Thymus (tissue), 14 donors: Measurements from ENCODE around the gene TMEM179. TPM values are rescaled to one million over a fixed set of nuclear protein-coding genes. Genes with fewer than 3 reads are reported as not detected.
"Not testable (repeated sequence)": the region's sequence is repeated elsewhere in the genome, so short reads cannot be mapped to it uniquely, and the experiment has no call there.

Experiments
- DNase-seq, 9 donors: peaks; one replicate each; pipeline ENCODE4 v3.0.0-alpha.2; 2013; ENCODE audit warnings: low spot score in 9 of 9, low read depth in 6 of 9, missing footprints in 1 of 9
- H3K27ac ChIP-seq, 2 donors: one replicate each; pipeline ENCODE4 v1.5.1; 2013; ENCODE audit warnings: control low read depth in 1 of 2, low read depth in 1 of 2, low read length in 1 of 2, mild to moderate bottlenecking in 1 of 2, moderate library complexity in 1 of 2
- H3K27me3 ChIP-seq, 2 donors: one replicate each; pipeline ENCODE4 v1.5.1; 2013; ENCODE audit warnings: low read length in 1 of 2; ENCODE audit not compliant: control insufficient read depth in 2 of 2, insufficient read depth in 1 of 2
- H3K36me3 ChIP-seq, 2 donors: one replicate each; pipeline ENCODE4 v1.5.1; 2013; ENCODE audit warnings: low read length in 1 of 2, mild to moderate bottlenecking in 1 of 2, moderate library complexity in 1 of 2; ENCODE audit not compliant: control insufficient read depth in 2 of 2, insufficient read depth in 2 of 2
- H3K4me1 ChIP-seq, 2 donors: one replicate each; pipeline ENCODE4 v1.5.1; 2013; ENCODE audit warnings: low read length in 2 of 2; ENCODE audit not compliant: control insufficient read depth in 2 of 2, insufficient read depth in 2 of 2
- H3K4me3 ChIP-seq, 2 donors: one replicate each; pipeline ENCODE4 v1.5.1; 2013; ENCODE audit warnings: low read length in 2 of 2, control low read depth in 1 of 2, mild to moderate bottlenecking in 1 of 2
- H3K9me3 ChIP-seq, 2 donors: one replicate each; pipeline ENCODE4 v1.5.1; 2013; ENCODE audit warnings: low read length in 1 of 2, mild to moderate bottlenecking in 1 of 2; ENCODE audit not compliant: control insufficient read depth in 2 of 2, insufficient read depth in 1 of 2
- WGBS: extraction: QIAGEN DNeasy Blood & Tissue Kit; methylation state at CpG from one replicate; pipeline ENCODE4 v1.1.7; 2013; 5-methylcytosine and 5-hydroxymethylcytosine counted together
- long read RNA-seq, 10 donors: transcript quantifications; one replicate each; lab custom pipeline, GENCODE V29; 2026
- polyA plus RNA-seq: library from polyadenylated mRNA; stranded (reverse); fragments of 200-250 nt; gene quantifications from one replicate; pipeline ENCODE4 v1.2.3, GENCODE V29; 2013
- total RNA-seq: library from RNA; stranded (reverse); fragments of 120-200 nt; gene quantifications from one replicate; pipeline ENCODE4 v1.2.4, GENCODE V29; 2013
- donor health status: healthy.

The TMEM179 gene
- total RNA-seq, result 0.09 TPM
- 0.23 TPM for polyA plus RNA-seq
- long read RNA-seq, donor 1, result 0 reads
- long read RNA-seq, donor 2, result 0 reads
- long read RNA-seq, donor 3, result 0 reads
- long read RNA-seq, donor 4, result 0 reads
- long read RNA-seq, donor 5, partial matches to known transcripts, result 17 of 22 reads
- long read RNA-seq, donor 5, other reads (novel, unspliced or antisense), result 5 of 22 reads
- long read RNA-seq, donor 6, result 0 reads
- long read RNA-seq, donor 7, partial matches to known transcripts, result 0 of 1 reads
- long read RNA-seq, donor 7, other reads (novel, unspliced or antisense), result 0 of 1 reads
- long read RNA-seq, donor 8, result 0 reads
- long read RNA-seq, donor 9, result 0 reads
- long read RNA-seq, donor 10, result 0 reads

- WGBS, result 8% methylated on average over 91 of the region's 91 CpGs
- H3K27ac ChIP-seq, result no peak within 1 kb of the TSS
- H3K36me3 ChIP-seq, result no peaks in the 10 kb centered on the region
- H3K4me3 ChIP-seq, result no peak within 1 kb of the TSS
- H3K4me1 ChIP-seq, result no peaks in the 10 kb centered on the region
- peaks cover 29 to 58% of the 10 kb centered on the region in 2 donors for H3K27me3 ChIP-seq
- DNase-seq, result peak in 1 of 9 donors; percentile 6
- H3K9me3 ChIP-seq, result no peaks in the 10 kb centered on the region
Measured at GRCh38 chr14:104604458-104605449, at the start of gene TMEM179. TSS of gene TMEM179 (minus strand) at chr14:104604772. CDS start at chr14:104604741, 31 bp downstream.

- no peak for DNase-seq
- H3K27me3 ChIP-seq, result peaks cover 0 to 6% of the 10 kb centered on the region in 2 donors
- peaks cover 29 to 51% of the 10 kb centered on the region in 2 donors for H3K4me1 ChIP-seq
- 89% methylated on average over 6 of the region's 6 CpGs for WGBS
- no peak overlapping the region for H3K4me3 ChIP-seq
- no peak overlapping the region for H3K27ac ChIP-seq
- peaks cover 3 to 37% of the 10 kb centered on the region in 2 donors for H3K9me3 ChIP-seq
- H3K36me3 ChIP-seq, result no peaks in the 10 kb centered on the region
Measured at GRCh38 chr14:104654119-104654518, 49.5 kb upstream of the TMEM179 start.

- H3K27me3 ChIP-seq, H3K36me3 ChIP-seq, H3K4me3 ChIP-seq, H3K27ac ChIP-seq, DNase-seq: not testable (repeated sequence)
- 97% methylated on average over 52 of the region's 52 CpGs for WGBS
- Histone ChIP-seq H3K4me1 (peaks cover 25 to 43% of the 10 kb centered on the region in 2 donors), H3K9me3 (peaks cover 3 to 37% of the 10 kb centered on the region in 2 donors)
Measured at GRCh38 chr14:104653130-104653920, 48.8 kb upstream of the TMEM179 start.

GRCh38 chr14:104652386-104652785 is 47.8 kb upstream of the TMEM179 start:
- WGBS, result 97% methylated on average over 9 of the region's 9 CpGs
- H3K4me1 ChIP-seq, result peaks cover 15 to 33% of the 10 kb centered on the region in 2 donors
- peaks cover 3 to 37% of the 10 kb centered on the region in 2 donors for H3K9me3 ChIP-seq
- no peak overlapping the region for H3K27ac ChIP-seq
- no peak overlapping the region for H3K4me3 ChIP-seq
- DNase-seq, result no peak
- H3K27me3 ChIP-seq, result peaks cover 0 to 6% of the 10 kb centered on the region in 2 donors
- no peaks in the 10 kb centered on the region for H3K36me3 ChIP-seq

- Histone ChIP-seq H3K4me1 (peaks cover 10 to 28% of the 10 kb centered on the region in 2 donors), H3K9me3 (peaks cover 3 to 37% of the 10 kb centered on the region in 2 donors), H3K27ac (no peak overlapping the region), H3K36me3 (no peaks in the 10 kb centered on the region), H3K27me3 (peaks cover 0 to 6% of the 10 kb centered on the region in 2 donors), H3K4me3 (no peak overlapping the region)
- 86% methylated on average over 20 of the region's 20 CpGs for WGBS
- DNase-seq, result no peak
Measured at GRCh38 chr14:104651876-104652260, 47.3 kb upstream of the TMEM179 start.

- H3K4me1 ChIP-seq, result peaks cover 4 to 22% of the 10 kb centered on the region in 2 donors
- DNase-seq, result no peak
- H3K4me3 ChIP-seq, result no peak overlapping the region
- H3K9me3 ChIP-seq, result peaks cover 3 to 39% of the 10 kb centered on the region in 2 donors
- WGBS, result 92% methylated on average over 24 of the region's 24 CpGs
- H3K36me3 ChIP-seq, result no peaks in the 10 kb centered on the region
- H3K27ac ChIP-seq, result no peak overlapping the region
- H3K27me3 ChIP-seq, result peaks cover 0 to 6% of the 10 kb centered on the region in 2 donors
Measured at GRCh38 chr14:104650981-104651875, 46.7 kb upstream of the TMEM179 start.

- H3K27me3 ChIP-seq, result peaks cover 0 to 6% of the 10 kb centered on the region in 2 donors
- 10% methylated on average over 56 of the region's 56 CpGs for WGBS
- H3K36me3 ChIP-seq, result no peaks in the 10 kb centered on the region
- DNase-seq, result peak in 7 of 9 donors; percentile 39 to 84 (median 76)
- H3K4me1 ChIP-seq, result peaks cover 4 to 13% of the 10 kb centered on the region in 2 donors
- H3K27ac ChIP-seq, result peak overlapping the region in 1 of 2 donors; percentile 8
- H3K9me3 ChIP-seq, result peaks cover 3 to 39% of the 10 kb centered on the region in 2 donors
- H3K4me3 ChIP-seq, result peak overlapping the region; percentile 34 to 42
Measured at GRCh38 chr14:104650057-104650980, 45.7 kb upstream of the TMEM179 start.
